DND-41 (cell line): Measurements from ENCODE around the gene ZNF37A.

Experiments used
- ATAC-seq: fragments of 200-7000 bp; cut with Tn5 transposase; 3 replicates; pipeline ENCODE4 v1.9.1; 2021; ENCODE audit warnings: low read depth; ENCODE audit not compliant: insufficient read depth
- DNase-seq: peaks from one replicate; pipeline ENCODE4 v3.0.0-alpha.2; 2020
- H2AFZ ChIP-seq: 2 replicates; pipeline ENCODE4 v1.6.0; 2012; ENCODE audit warnings: low read depth, low read length
- H3K27ac ChIP-seq: 2 replicates; pipeline ENCODE4 v1.5.1; 2012; ENCODE audit warnings: low read length, inconsistent platforms
- H3K27me3 ChIP-seq: fragments of 200-600 bp; sonication (generic); 2 replicates; pipeline ENCODE4 v1.6.0; 2012; ENCODE audit warnings: low read length, mild to moderate bottlenecking, inconsistent platforms; ENCODE audit not compliant: insufficient read depth, poor library complexity
- H3K36me3 ChIP-seq: 2 replicates; pipeline ENCODE4 v1.5.1; 2012; ENCODE audit warnings: low read length, inconsistent platforms; ENCODE audit not compliant: insufficient read depth
- H3K4me1 ChIP-seq: 2 replicates; pipeline ENCODE4 v1.5.1; 2012; ENCODE audit warnings: mild to moderate bottlenecking, low read length; ENCODE audit not compliant: insufficient read depth
- H3K4me2 ChIP-seq: 2 replicates; pipeline ENCODE4 v1.6.0; 2012; ENCODE audit warnings: mild to moderate bottlenecking, moderate library complexity, low read length, inconsistent platforms; ENCODE audit not compliant: insufficient read depth
- H3K4me3 ChIP-seq, 2 experiments: fragments of 200-600 bp in 1 of 2; shearing (Covaris generic) in 1 of 2; 2 replicates each; pipeline ENCODE4 v1.5.1; 2012 to 2016; ENCODE audit warnings: inconsistent platforms in 2 of 2, low read length in 2 of 2, mild to moderate bottlenecking in 2 of 2, low read depth in 1 of 2, moderate library complexity in 1 of 2
- H3K79me2 ChIP-seq: 2 replicates; pipeline ENCODE4 v1.6.0; 2012; ENCODE audit warnings: low read length, inconsistent platforms; ENCODE audit not compliant: insufficient read depth
- H3K9ac ChIP-seq: 2 replicates; pipeline ENCODE4 v1.6.0; 2012; ENCODE audit warnings: low read depth, mild to moderate bottlenecking, inconsistent platforms, low read length, moderate library complexity
- H3K9me3 ChIP-seq: 2 replicates; pipeline ENCODE4 v1.5.1; 2012; ENCODE audit warnings: low read length, moderate library complexity, mild to moderate bottlenecking, inconsistent platforms; ENCODE audit not compliant: insufficient read depth, severe bottlenecking
- H4K20me1 ChIP-seq: 2 replicates; pipeline ENCODE4 v1.6.0; 2012; ENCODE audit warnings: low read length; ENCODE audit not compliant: insufficient read depth
- CTCF ChIP-seq: IDR thresholded peaks from 2 replicates; pipeline ENCODE4 v1.5.1; 2012; ENCODE audit warnings: borderline replicate concordance, low read length, moderate library complexity, mild to moderate bottlenecking; ENCODE audit not compliant: poor library complexity, severe bottlenecking; ENCODE audit errors: extremely low read depth
- EZH2 ChIP-seq: IDR thresholded peaks from 3 replicates; pipeline ENCODE4 v1.6.1; 2012; ENCODE audit warnings: borderline replicate concordance, low read depth, mild to moderate bottlenecking, moderate library complexity, low read length, inconsistent platforms; ENCODE audit not compliant: severe bottlenecking

Gene ZNF37A

DNA sequence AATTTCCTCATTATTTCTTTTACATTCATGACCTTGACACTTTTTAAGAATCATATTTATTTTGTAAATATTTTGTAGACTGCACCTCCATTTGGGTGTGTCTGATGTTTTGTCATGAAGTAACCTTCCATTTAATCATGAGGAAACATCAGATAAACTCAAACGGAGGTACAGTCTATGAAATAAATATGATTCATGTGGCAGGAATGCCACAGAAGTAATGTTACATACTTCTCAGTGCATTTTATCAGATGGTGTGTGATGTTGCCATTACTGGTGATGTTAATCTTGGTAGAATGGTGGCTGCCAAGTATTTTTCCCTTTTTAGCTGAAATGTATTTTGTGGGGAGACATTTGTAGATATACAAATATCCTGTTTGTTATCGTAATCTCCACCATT lies 64.9 kb downstream of the ZNF37A start:
- H3K36me3 ChIP-seq, result no peaks in the 10 kb centered on the region; the same call in 1 of the 2 replicates
- TF ChIP-seq CTCF (no peak), EZH2 (no peak)
- no peak overlapping the region for H3K4me3 ChIP-seq
- H2AFZ ChIP-seq, result no peak overlapping the region
- peaks cover 33% of the 10 kb centered on the region for H3K9me3 ChIP-seq
- H3K27me3 ChIP-seq, result no peaks in the 10 kb centered on the region
- H3K4me2 ChIP-seq, result no peak overlapping the region
- no peak overlapping the region for H3K27ac ChIP-seq
- H3K4me1 ChIP-seq, result peaks cover 11% of the 10 kb centered on the region
- DNase-seq (no peak), ATAC-seq (no peak)
- H3K79me2 ChIP-seq, result no peaks in the 10 kb centered on the region
- no peak overlapping the region for H3K9ac ChIP-seq
- no peaks in the 10 kb centered on the region for H4K20me1 ChIP-seq

DNA sequence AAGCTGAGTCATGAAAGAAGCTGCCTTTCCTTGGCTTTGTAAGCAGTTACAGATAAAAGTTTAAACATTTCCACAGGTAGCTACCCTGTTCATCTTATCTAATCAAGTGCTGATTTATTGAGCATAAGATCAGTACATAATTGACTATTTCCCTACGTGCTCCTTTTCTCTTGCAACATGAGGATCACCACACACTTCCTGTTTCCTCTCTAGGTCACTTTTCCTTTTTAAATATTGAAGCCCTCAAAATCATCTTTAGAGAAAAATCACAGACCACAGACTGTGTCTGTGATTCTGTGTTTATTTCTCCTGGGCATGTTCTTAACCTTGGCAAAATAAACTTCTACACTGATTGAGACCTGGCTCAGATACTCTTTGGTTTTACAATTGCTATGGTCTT lies 69.5 kb downstream of the ZNF37A start:
- Histone ChIP-seq H3K27ac (no peak overlapping the region), H3K79me2 (no peaks in the 10 kb centered on the region), H3K36me3 (no peaks in the 10 kb centered on the region; the same call in 1 of the 2 replicates), H3K4me3 (no peak overlapping the region), H3K9me3 (peaks cover 26% of the 10 kb centered on the region), H4K20me1 (no peaks in the 10 kb centered on the region), H3K4me2 (no peak overlapping the region), H3K27me3 (no peaks in the 10 kb centered on the region), H3K4me1 (peaks cover 11% of the 10 kb centered on the region), H2AFZ (no peak overlapping the region), H3K9ac (no peak overlapping the region)
- TF ChIP-seq EZH2, result no peak
- no peak for TF ChIP-seq CTCF
- ATAC-seq (peak; percentile 54), DNase-seq (no peak)

GRCh38 chr10:38174336-38174735 lies 80.2 kb downstream of the ZNF37A start:
- H3K9me3 ChIP-seq, result no peaks in the 10 kb centered on the region
- no peak for ATAC-seq

More at GRCh38 chr10:38174336-38174735, 80.2 kb downstream of the ZNF37A start:
- DNase-seq, result no peak
- Histone ChIP-seq H3K36me3 (no peaks in the 10 kb centered on the region), H3K27me3 (no peaks in the 10 kb centered on the region), H3K27ac (no peak overlapping the region), H3K9ac (no peak overlapping the region), H3K4me1 (no peaks in the 10 kb centered on the region), H3K4me3 (no peak overlapping the region), H4K20me1 (no peaks in the 10 kb centered on the region), H2AFZ (no peak overlapping the region), H3K4me2 (no peak overlapping the region), H3K79me2 (no peaks in the 10 kb centered on the region)
- TF ChIP-seq EZH2 (no peak), CTCF (no peak)
